Activated CD4-positive, alpha-beta memory T cell treated with anti-CD3 and anti-CD28 coated beads for 36 hours (primary cell): Measurements from ENCODE around the gene MAGEB6B. TPM values are rescaled to one million over a fixed set of nuclear protein-coding genes. Genes with fewer than 3 reads are reported as not detected.
"Not testable (repeated sequence)": the region's sequence is repeated elsewhere in the genome, so short reads cannot be mapped to it uniquely, and the experiment has no call there.

Source experiments
- CTCF ChIA-PET: fragments of 350-600 bp; sonication (Branson Sonifier 250); formaldehyde crosslinking; loops from one replicate; lab custom pipeline; 2021; ENCODE audit warnings: antibody characterized with exemption, inconsistent platforms; lab: Charles Lee
- POLR2A ChIA-PET: fragments of 350-600 bp; sonication (Branson Sonifier 250); formaldehyde crosslinking; loops from one replicate; lab custom pipeline; 2021; ENCODE audit warnings: antibody characterized with exemption; lab: Charles Lee
- DNase-seq: peaks from one replicate; pipeline ENCODE4 v3.0.0-alpha.2; 2020
- H3K27ac Mint-ChIP-seq: one replicate; pipeline ENCODE4 v1.8.0; 2021; ENCODE audit warnings: mixed read lengths
- H3K27me3 Mint-ChIP-seq: one replicate; pipeline ENCODE4 v1.8.0; 2021; ENCODE audit warnings: mixed read lengths
- H3K36me3 Mint-ChIP-seq: one replicate; pipeline ENCODE4 v1.8.0; 2021; ENCODE audit warnings: mixed read lengths
- H3K4me1 Mint-ChIP-seq: one replicate; pipeline ENCODE4 v1.8.0; 2021; ENCODE audit warnings: low read depth, mixed read lengths
- H3K4me3 Mint-ChIP-seq: one replicate; pipeline ENCODE4 v1.8.0; 2021; ENCODE audit warnings: mild to moderate bottlenecking, mixed read lengths
- H3K9me3 Mint-ChIP-seq: one replicate; pipeline ENCODE4 v1.8.0; 2021; ENCODE audit warnings: mixed read lengths
- intact Hi-C: fragments of 100-400 bp; cut with micrococcal nuclease; formaldehyde crosslinking; loops from one replicate; pipeline ENCODE4 v1.15.1; 2023
- total RNA-seq, 2 experiments: library from RNA; stranded (reverse); gene quantifications; one replicate each; pipeline ENCODE4 v1.2.3, GENCODE V29; 2021

The MAGEB6B gene, protein sequence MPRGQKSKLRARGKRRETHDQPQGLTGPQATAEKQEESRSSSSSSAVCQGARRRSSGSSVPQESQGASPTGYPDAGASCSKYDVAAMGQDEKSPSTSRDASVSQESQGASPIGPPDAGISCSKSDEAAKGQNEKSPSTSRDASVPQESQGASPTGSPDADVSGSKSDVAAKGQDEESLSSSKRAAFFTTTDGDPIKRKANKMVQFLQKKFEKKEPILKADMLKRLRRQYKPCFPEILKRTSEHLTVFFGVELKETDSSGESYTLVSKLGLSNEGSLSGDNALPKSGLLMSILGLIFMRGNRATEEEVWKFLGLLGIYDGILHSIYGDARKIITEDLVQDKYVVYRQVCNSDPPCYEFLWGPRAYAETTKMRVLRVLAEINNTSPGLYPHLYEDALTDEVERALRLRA
- total RNA-seq: not detected

DNA sequence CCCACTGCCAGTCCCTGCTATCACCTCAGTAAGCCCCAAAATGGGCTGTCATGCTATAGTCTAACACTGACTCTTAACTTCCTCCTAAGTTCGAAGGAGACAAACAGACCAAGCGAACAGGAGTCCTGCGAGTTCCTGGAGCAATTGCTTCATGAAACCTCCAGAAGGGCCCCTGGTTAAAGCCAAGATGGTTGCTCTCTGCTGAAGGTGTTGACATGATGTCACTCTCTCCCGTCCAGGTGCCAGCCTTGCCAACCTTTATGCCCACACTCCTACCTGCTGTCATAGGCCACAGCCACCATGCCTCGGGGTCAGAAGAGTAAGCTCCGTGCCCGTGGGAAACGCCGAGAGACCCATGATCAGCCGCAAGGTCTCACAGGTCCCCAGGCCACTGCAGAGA lies at the start of gene MAGEB6B:
Gene MAGEB6B, plus strand, starts transcription at position 301 of the 400 bp plus-strand sequence. Its CDS starts 0 bp downstream, at position 301.
- no peaks in the 10 kb centered on the region for H3K9me3 Mint-ChIP-seq
- POLR2A ChIA-PET: no interaction called here

DNA sequence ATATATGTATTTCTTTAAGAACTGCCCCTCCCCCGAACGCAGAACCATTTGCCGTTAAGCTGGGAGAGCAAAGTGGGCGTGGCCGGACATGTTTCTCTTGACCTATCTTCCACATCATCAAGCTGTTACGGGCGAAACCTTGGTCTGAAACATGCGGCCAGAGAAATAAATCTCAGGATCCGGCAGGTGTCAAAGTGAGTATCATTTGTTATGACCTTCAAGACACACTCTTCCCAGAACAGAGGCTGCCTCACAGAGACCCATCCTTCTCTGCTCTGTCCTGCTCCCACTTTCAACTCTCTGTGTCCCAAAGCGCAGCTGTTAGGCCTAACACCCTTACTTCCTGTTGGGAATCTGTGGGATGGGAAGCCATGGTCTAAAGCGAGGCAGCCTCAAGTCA lies 22.1 kb upstream of the MAGEB6B start, which contains the start of gene MAGEB18:
Gene MAGEB18, plus strand, starts transcription at position 70 of the 400 bp plus-strand sequence. CDS start 643 bp downstream, outside the sequence.
- intact Hi-C loops: no loop called here
- no peak within 1 kb of the TSS for H3K27ac Mint-ChIP-seq
- no peak within 1 kb of the TSS for H3K4me3 Mint-ChIP-seq
- H3K9me3 Mint-ChIP-seq: peaks cover 5% of the 10 kb centered on the region
- no peak for DNase-seq
- H3K4me1 Mint-ChIP-seq: no peaks in the 10 kb centered on the region
- no peaks in the 10 kb centered on the region for H3K27me3 Mint-ChIP-seq
- POLR2A ChIA-PET: no interaction called here
- CTCF ChIA-PET: no interaction called here
- no peaks in the 10 kb centered on the region for H3K36me3 Mint-ChIP-seq

More for the DNA sequence above, at the start of gene MAGEB6B:
- intact Hi-C loops: no loop called here
- H3K27me3 Mint-ChIP-seq: no peaks in the 10 kb centered on the region
- H3K4me1 Mint-ChIP-seq: no peaks in the 10 kb centered on the region
- DNase-seq: no peak
- H3K27ac Mint-ChIP-seq: no peak within 1 kb of the TSS
- H3K36me3 Mint-ChIP-seq: no peaks in the 10 kb centered on the region
- CTCF ChIA-PET: no interaction called here
- H3K4me3 Mint-ChIP-seq: no peak within 1 kb of the TSS

DNA sequence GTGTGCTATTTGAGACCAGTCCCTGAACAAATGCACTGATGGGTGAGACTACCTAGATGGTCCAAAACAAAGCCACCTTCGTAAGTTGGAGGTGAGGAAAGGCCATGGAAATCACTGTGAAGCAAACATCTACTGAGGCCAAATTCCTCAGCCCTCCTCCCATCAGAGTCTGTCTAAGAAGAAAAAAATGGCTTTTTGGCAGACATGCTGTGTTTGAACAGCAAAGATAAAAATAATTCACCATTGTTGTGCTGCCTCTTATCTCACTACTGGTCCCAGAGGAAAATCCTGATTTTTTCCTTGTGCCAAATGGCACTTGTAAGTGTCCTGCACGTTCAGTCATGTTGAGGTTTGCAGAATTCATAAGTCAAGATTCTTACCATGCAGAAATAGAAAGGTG lies 14.4 kb upstream of the MAGEB6B start:
- CTCF ChIA-PET: no interaction called here
- Mint-ChIP-seq H3K27ac (no peak overlapping the region), H3K27me3 (no peaks in the 10 kb centered on the region), H3K4me1 (no peaks in the 10 kb centered on the region), H3K9me3 (peaks cover 2% of the 10 kb centered on the region), H3K4me3 (no peak overlapping the region), H3K36me3 (no peaks in the 10 kb centered on the region)
- no peak for DNase-seq
- intact Hi-C loops: no loop called here
- POLR2A ChIA-PET: no interaction called here

DNA sequence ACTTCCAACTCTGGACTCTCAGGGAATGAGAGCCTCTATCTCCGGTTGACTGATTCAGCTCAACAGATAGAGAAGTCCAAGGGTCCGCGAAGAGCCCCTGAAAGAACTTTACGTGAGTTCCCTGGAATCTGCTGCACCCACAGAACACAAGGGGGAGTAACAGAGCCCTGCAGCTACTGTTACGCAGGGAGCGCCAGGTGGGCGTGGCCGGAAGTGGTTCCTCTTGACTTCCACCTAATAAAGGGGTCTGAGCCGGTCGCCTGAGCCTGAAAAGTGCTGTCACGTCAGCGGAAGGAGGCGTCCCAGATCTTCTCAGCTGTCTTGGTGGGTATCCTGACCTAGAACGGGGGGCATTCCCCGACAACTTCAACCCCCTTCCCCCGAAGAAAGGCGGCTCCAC lies 31.8 kb downstream of the MAGEB6B start, which contains the start of gene MAGEB6:
Gene MAGEB6, plus strand, starts transcription at position 237 of the 400 bp plus-strand sequence. CDS start 1,407 bp downstream, outside the sequence.
- Mint-ChIP-seq H3K9me3 (no peaks in the 10 kb centered on the region), H3K4me3 (no peak within 1 kb of the TSS), H3K4me1 (no peaks in the 10 kb centered on the region), H3K27ac (no peak within 1 kb of the TSS), H3K36me3 (no peaks in the 10 kb centered on the region), H3K27me3 (no peaks in the 10 kb centered on the region)
- no peak for DNase-seq
- ChIA-PET CTCF (no interaction called here), POLR2A (no interaction called here)
- intact Hi-C loops: no loop called here

DNA sequence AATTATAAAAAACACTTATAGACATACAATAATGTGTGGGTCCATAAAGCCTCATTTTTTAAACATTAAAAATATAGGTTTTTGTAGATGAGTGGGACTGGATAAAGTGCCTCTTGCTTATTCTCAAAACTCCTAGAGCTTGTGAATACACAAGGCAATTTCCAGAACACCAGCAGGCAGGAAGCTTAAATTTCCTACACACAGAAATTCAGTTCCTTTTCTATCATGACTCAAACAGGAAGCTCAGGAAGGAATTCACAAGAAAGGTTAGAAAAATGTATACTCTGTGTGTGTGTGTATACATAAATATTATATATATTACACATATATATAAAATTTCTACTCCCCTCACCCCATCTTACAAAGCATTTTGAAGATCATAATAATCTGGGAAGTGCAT lies 43.2 kb downstream of the MAGEB6B start:
- intact Hi-C loops: no loop called here
- Mint-ChIP-seq H3K27me3 (no peaks in the 10 kb centered on the region), H3K4me3 (no peak overlapping the region), H3K9me3 (no peaks in the 10 kb centered on the region), H3K4me1 (no peaks in the 10 kb centered on the region), H3K27ac (no peak overlapping the region), H3K36me3 (no peaks in the 10 kb centered on the region)
- ChIA-PET POLR2A (no interaction called here), CTCF (no interaction called here)
- no peak for DNase-seq

DNA sequence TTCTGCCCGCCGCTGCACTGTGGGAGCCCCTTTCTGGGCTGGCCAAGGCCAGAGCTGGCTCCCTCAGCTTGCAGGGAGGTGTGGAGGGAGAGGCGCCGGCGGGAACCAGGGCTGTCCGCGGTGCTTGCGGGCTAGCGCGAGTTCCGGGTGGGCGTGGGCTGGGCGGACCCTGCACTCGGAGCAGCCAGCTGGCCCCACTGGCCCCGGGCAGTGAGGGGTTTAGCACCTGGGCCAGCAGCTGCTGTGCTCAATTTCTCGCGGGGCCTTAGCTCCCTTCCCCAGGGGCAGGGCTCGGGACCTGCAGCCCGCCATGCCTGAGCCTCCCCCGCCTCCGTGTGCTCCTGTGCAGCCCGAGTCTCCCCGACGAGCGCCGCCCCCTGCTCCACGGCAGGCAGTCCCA lies 44.3 kb downstream of the MAGEB6B start:
- POLR2A ChIA-PET, intact Hi-C loops: not testable (repeated sequence)

DNA sequence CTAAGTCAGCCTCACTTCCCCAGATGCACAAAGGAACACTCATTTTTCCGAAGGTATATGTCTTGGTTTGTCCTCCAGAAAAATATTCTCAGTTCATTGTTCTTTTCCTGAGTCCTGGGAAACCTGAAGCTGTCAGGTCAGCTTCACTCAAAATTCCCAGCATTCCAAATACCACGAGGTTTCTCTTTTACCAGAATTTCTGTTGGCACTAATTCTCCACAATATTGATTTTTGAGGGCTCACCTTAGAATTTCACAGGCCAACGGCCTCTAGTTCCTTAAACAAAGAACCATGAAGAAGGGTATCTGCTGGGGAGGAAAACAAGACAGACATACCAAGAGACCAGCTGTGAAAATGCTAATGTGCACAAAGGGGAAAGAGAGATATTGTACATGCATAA lies 47.6 kb downstream of the MAGEB6B start:
- H3K27ac Mint-ChIP-seq: no peak overlapping the region
- no peak overlapping the region for H3K4me3 Mint-ChIP-seq
- no peak for DNase-seq
- ChIA-PET CTCF (no interaction called here), POLR2A (no interaction called here)
- H3K4me1 Mint-ChIP-seq: no peaks in the 10 kb centered on the region
- H3K36me3 Mint-ChIP-seq: no peaks in the 10 kb centered on the region
- H3K27me3 Mint-ChIP-seq: no peaks in the 10 kb centered on the region
- no peaks in the 10 kb centered on the region for H3K9me3 Mint-ChIP-seq
- intact Hi-C loops: no loop called here

More for the DNA sequence above, 44.3 kb downstream of the MAGEB6B start:
- H3K27ac Mint-ChIP-seq, DNase-seq, CTCF ChIA-PET, H3K36me3 Mint-ChIP-seq, H3K4me1 Mint-ChIP-seq, H3K9me3 Mint-ChIP-seq, H3K4me3 Mint-ChIP-seq, H3K27me3 Mint-ChIP-seq: not testable (repeated sequence)

Other genes starting within 250 kb of the MAGEB6B start
- gene MAGEB18, start 22.3 kb upstream of the MAGEB6B start, total RNA-seq: not detected
- gene MAGEB6, start 31.8 kb downstream of the MAGEB6B start, total RNA-seq: not detected
- not detected for gene MAGEB5, start 55.6 kb downstream of the MAGEB6B start, total RNA-seq